ENCODE results near the gene ELAVL2. TPM values are rescaled to one million over a fixed set of nuclear protein-coding genes. Genes with fewer than 3 reads are reported as not detected.

ELAVL2 gene
- total and polyA plus RNA-seq, 4 donors = 0.02 to 1.7 TPM; not detected in 2

DNA sequence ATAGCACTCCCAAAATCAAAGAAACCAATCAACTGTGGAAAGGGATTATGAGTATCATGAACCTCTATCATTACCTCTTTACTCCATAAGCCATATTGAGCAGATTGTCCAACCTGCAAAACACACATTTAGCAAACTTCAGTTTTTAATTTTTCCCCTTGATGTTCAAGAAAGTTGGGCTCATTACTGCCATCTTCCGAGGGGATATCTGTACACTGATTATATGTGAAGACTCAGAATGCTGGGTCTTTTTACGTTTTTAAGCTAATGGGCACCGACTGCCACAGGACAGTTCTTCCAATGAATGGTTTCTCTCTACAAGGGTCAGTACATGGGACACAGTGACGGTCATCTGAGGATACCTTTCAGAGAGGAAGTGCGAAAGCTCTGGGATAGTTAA, 132.7 kb downstream of the ELAVL2 start:
- WGBS, 2 donors = 90 to 92% methylated on average over 5 of the region's 5 CpGs
- peaks cover 0 to 2% (median 0%) of the 10 kb centered on the region in 4 donors for H3K9me3 ChIP-seq (ENCODE audit: control insufficient read depth in 4 of 4, insufficient read depth in 3 of 4, low read length in 3 of 4)

GRCh38 chr9:23686896-23687295, 139.1 kb downstream of the ELAVL2 start:
- no peak overlapping the region for H3K9ac ChIP-seq (ENCODE audit: insufficient read depth in 1 of 2, low read length in 2 of 2)
- H3K36me3 ChIP-seq (ENCODE audit: control insufficient read depth in 4 of 4, insufficient read depth in 4 of 4, low read length in 4 of 4) = no peaks in the 10 kb centered on the region
- no peak for DNase-seq
- H3K4me1 ChIP-seq (ENCODE audit: control insufficient read depth in 5 of 5, insufficient read depth in 5 of 5, low read length in 5 of 5) = peaks cover 0 to 21% (median 11%) of the 10 kb centered on the region in 5 donors
- no peak for TF ChIP-seq CTCF (IDR thresholded peaks at IDR 0.05; ENCODE audit: control extremely low read depth, extremely low read depth)
- H3K9me3 ChIP-seq (ENCODE audit: control insufficient read depth in 4 of 4, insufficient read depth in 3 of 4, low read length in 3 of 4) = no peaks in the 10 kb centered on the region
- WGBS, 2 donors = 93 to 100% methylated on average over 1 of the region's 1 CpG
- no peak for ATAC-seq (ENCODE audit: insufficient read depth, low FRiP score)
- no peak overlapping the region for H3K27ac ChIP-seq (ENCODE audit: low read depth in 1 of 2, low read length in 1 of 2)
- no peak overlapping the region for H3K4me3 ChIP-seq
- no peaks in the 10 kb centered on the region for H3K27me3 ChIP-seq (ENCODE audit: control insufficient read depth in 3 of 3, insufficient read depth in 3 of 3, low read length in 2 of 3)

More for the DNA sequence above, 132.7 kb downstream of the ELAVL2 start:
- no peak for ATAC-seq (ENCODE audit: insufficient read depth, low FRiP score)
- Histone ChIP-seq H3K4me3 (no peak overlapping the region), H3K36me3 (ENCODE audit: control insufficient read depth in 4 of 4, insufficient read depth in 4 of 4, low read length in 4 of 4) (no peaks in the 10 kb centered on the region), H3K9ac (ENCODE audit: insufficient read depth in 1 of 2, low read length in 2 of 2) (no peak overlapping the region), H3K27ac (ENCODE audit: low read depth in 1 of 2, low read length in 1 of 2) (no peak overlapping the region), H3K4me1 (ENCODE audit: control insufficient read depth in 5 of 5, insufficient read depth in 5 of 5, low read length in 5 of 5) (peaks cover 0 to 3% (median 0%) of the 10 kb centered on the region in 5 donors), H3K27me3 (ENCODE audit: control insufficient read depth in 3 of 3, insufficient read depth in 3 of 3, low read length in 2 of 3) (no peaks in the 10 kb centered on the region)
- TF ChIP-seq CTCF (IDR thresholded peaks at IDR 0.05; ENCODE audit: control extremely low read depth, extremely low read depth) = no peak
- no peak for DNase-seq

DNA sequence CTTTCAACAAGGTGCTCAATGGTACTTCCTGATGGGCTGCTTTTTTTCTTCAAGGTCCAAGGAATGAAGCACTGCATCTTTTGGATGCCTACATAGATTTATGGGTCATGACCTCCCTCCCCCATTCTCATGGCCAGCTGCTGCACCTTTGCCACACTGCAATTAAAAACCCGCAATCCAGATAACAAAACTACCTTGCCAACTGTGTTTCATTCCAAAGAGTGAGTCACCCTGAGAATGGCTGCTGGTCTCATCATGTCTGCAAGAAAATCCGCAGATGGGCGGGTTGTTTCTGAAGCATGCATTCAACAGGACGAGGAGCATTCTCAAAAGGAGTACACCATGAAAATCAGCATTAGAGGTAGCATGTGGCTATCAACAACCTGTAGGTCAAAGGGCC, 139.8 kb downstream of the ELAVL2 start:
- 81 to 91% methylated on average over 4 of the region's 4 CpGs for WGBS, 2 donors
- Histone ChIP-seq H3K36me3 (ENCODE audit: control insufficient read depth in 4 of 4, insufficient read depth in 4 of 4, low read length in 4 of 4) (no peaks in the 10 kb centered on the region), H3K4me3 (no peak overlapping the region), H3K9ac (ENCODE audit: insufficient read depth in 1 of 2, low read length in 2 of 2) (no peak overlapping the region), H3K9me3 (ENCODE audit: control insufficient read depth in 4 of 4, insufficient read depth in 3 of 4, low read length in 3 of 4) (no peaks in the 10 kb centered on the region), H3K4me1 (ENCODE audit: control insufficient read depth in 5 of 5, insufficient read depth in 5 of 5, low read length in 5 of 5) (peaks cover 0 to 21% (median 11%) of the 10 kb centered on the region in 5 donors), H3K27me3 (ENCODE audit: control insufficient read depth in 3 of 3, insufficient read depth in 3 of 3, low read length in 2 of 3) (no peaks in the 10 kb centered on the region), H3K27ac (ENCODE audit: low read depth in 1 of 2, low read length in 1 of 2) (no peak overlapping the region)
- DNase-seq (no peak), ATAC-seq (ENCODE audit: insufficient read depth, low FRiP score) (no peak)
- no peak for TF ChIP-seq CTCF (IDR thresholded peaks at IDR 0.05; ENCODE audit: control extremely low read depth, extremely low read depth)

DNA sequence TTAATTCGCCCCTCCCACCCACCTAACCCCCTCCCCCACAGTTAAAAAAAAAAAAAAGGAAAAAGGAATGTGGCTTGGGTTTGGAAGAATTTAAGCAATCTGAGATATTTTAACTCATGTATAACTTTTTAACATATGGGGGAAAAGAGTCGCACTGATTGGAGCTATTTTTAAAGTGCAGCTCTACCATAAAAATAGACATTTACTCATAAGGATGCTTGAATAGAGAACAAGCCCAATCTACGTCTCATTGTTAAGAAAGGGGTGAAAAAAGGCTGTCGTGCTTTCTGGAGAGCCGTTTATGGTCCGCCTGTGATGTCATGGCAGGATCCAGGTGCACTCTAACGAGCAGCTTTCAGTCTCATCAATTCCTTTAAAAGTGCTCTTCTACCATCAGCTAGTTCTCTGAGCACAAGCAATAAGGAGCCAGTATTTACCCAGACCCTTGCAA, 142.4 kb downstream of the ELAVL2 start:
- Histone ChIP-seq H3K27me3 (ENCODE audit: control insufficient read depth in 3 of 3, insufficient read depth in 3 of 3, low read length in 2 of 3) (no peaks in the 10 kb centered on the region), H3K4me1 (ENCODE audit: control insufficient read depth in 5 of 5, insufficient read depth in 5 of 5, low read length in 5 of 5) (peaks cover 0 to 18% (median 11%) of the 10 kb centered on the region in 5 donors), H3K9ac (ENCODE audit: insufficient read depth in 1 of 2, low read length in 2 of 2) (no peak overlapping the region), H3K4me3 (no peak overlapping the region), H3K27ac (ENCODE audit: low read depth in 1 of 2, low read length in 1 of 2) (no peak overlapping the region), H3K9me3 (ENCODE audit: control insufficient read depth in 4 of 4, insufficient read depth in 3 of 4, low read length in 3 of 4) (no peaks in the 10 kb centered on the region), H3K36me3 (ENCODE audit: control insufficient read depth in 4 of 4, insufficient read depth in 4 of 4, low read length in 4 of 4) (no peaks in the 10 kb centered on the region)
- no peak for ATAC-seq (ENCODE audit: insufficient read depth, low FRiP score)
- WGBS, 2 donors = 51 to 63% methylated on average over 7 of the region's 7 CpGs
- peak in 2 of 3 donors; percentile 28 to 32 for DNase-seq
- no peak for TF ChIP-seq CTCF (IDR thresholded peaks at IDR 0.05; ENCODE audit: control extremely low read depth, extremely low read depth)
